Measurements from ENCODE around the gene MYOZ1.
"Not testable (repeated sequence)": the region's sequence is repeated elsewhere in the genome, so short reads cannot be mapped to it uniquely, and the experiment has no call there.

The MYOZ1 gene

GRCh38 chr10:73647875-73648651 lies 6.8 kb upstream of the MYOZ1 start:
- no peak for DNase-seq (ENCODE audit: low read depth in 2 of 3, low spot score in 1 of 3)

- DNase-seq (ENCODE audit: low read depth in 2 of 3, low spot score in 1 of 3) = no peak
Measured at GRCh38 chr10:73647211-73647874, 6.1 kb upstream of the MYOZ1 start.

- no peak for DNase-seq (ENCODE audit: low read depth in 2 of 3, low spot score in 1 of 3)
Measured at GRCh38 chr10:73646598-73647041, 5.3 kb upstream of the MYOZ1 start.

DNA sequence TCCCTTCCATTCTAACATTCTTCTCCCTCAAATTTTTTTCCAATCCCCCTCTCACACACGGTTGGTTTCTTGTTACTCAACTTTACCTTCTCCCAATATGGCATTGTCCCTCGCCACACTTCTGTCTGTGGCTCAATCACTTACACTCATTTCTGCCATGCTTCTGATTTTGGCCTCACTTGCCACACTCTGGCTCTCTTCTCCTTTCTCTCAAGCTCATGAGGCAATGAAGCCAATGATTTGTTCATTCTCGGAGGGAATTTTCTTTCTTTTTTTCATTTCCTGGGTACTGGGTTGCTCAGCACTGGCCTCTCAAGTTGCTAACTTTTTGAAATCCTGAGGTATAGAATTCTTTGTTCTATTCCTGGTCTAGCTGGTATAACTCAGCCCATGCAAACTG lies 4.0 kb upstream of the MYOZ1 start:
- DNase-seq (ENCODE audit: low read depth in 2 of 3, low spot score in 1 of 3) = no peak

DNA sequence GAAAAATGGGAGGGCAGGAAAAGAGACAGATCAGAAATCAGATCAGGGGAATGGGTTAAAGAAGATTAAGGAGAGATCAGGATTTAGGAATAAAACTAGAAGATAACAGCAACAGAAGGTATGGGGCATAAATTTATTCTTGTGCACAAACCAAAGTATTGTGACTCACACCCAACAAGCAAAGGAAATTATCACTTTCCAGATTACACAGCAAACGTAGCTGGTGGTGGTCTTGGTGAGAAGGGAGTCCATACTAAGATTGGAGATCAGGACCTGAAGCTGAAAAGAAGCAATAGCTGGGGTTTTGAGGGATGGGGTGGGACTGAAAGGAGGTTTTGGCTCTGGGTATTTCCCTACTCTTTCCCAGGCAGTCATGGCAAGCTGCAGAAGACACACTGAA lies 3.5 kb upstream of the MYOZ1 start:
- DNase-seq (ENCODE audit: low read depth in 2 of 3, low spot score in 1 of 3) = no peak

DNA sequence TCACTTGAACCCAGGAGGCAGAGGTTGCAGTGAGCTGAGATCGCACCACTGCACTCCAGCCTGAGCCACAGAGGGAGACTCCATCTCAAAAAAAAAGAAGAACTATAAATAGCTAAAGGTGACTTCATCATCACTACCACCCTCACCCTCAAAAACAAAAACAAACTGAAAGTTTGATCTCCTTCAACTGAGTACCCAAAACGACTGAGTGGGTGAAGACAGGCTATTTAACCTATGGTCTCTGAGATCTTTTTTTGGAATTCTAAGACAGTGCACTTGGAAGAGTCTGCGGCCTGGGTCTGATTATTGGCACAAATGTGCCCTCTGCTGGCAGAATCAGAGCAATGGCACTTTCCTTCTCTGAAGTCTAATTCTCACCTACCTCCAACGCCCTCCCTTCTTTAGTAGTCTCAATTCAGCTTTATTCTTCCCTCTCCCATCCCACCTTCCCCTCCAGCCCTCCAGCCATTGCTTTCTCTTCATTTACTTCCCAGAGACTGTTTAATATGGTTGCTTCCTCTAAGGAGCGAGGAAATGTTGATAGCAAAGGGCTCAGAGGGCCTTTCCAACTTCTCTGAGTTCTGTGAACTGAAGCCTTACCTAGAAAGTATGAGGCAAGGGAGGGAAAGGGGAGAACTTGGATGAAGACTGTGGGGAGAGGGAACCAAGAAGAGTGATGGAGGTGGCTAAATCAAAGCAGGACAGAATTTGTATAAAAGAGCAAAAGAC lies 2.9 kb upstream of the MYOZ1 start:
- DNase-seq (ENCODE audit: low read depth in 2 of 3, low spot score in 1 of 3) = peak in 2 of 3 donors; percentile 22 to 43

DNA sequence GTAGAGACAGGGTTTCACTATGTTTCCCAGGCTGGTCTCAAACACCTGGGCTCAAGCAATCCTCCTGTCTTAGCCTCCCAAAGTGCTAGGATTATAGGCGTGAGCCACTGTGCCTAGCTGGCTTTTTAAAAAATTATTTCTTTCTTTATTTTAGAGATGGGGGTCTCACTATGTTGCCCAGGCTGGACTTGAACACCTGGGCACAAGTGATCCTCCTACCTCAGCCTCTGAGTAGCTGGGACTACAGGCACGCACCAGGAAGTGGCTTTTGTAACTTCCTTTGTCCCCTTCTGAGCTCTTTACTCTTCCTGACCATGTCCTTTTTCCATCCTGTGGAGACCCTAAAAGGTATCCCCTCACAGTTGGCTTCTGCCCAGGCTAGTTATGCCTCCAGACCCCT lies 2.1 kb upstream of the MYOZ1 start:
- no peak for DNase-seq (ENCODE audit: low read depth in 2 of 3, low spot score in 1 of 3)

- no peak for DNase-seq (ENCODE audit: low read depth in 2 of 3, low spot score in 1 of 3)
Measured at GRCh38 chr10:73639286-73639685, 2.0 kb downstream of the MYOZ1 start.

DNA sequence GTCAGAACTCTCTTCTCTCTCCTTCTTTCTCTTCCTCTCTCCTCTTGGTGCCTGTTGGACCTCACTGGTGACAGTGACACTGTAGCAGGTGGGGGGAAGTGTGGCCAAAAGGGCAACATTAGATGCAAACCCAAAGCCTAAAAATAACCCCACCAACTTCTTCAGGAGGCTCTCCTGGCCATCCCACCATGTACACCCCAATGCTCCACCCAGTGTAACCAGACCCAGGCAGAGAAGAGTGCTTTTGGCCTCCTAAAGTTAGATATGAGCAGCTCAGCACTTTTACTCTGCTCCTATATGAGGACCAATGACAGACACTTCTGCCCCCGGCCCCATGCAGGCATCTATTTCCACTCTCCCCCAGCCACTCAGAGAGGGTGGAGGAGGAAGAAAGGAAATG lies 5.5 kb downstream of the MYOZ1 start:
- DNase-seq (ENCODE audit: low read depth in 2 of 3, low spot score in 1 of 3) = no peak

GRCh38 chr10:73634421-73634820 lies 6.9 kb downstream of the MYOZ1 start:
- no peak for DNase-seq (ENCODE audit: low read depth in 2 of 3, low spot score in 1 of 3)

- DNase-seq (ENCODE audit: low read depth in 2 of 3, low spot score in 1 of 3) = no peak
Measured at GRCh38 chr10:73629165-73629564, 12.1 kb downstream of the MYOZ1 start.

DNA sequence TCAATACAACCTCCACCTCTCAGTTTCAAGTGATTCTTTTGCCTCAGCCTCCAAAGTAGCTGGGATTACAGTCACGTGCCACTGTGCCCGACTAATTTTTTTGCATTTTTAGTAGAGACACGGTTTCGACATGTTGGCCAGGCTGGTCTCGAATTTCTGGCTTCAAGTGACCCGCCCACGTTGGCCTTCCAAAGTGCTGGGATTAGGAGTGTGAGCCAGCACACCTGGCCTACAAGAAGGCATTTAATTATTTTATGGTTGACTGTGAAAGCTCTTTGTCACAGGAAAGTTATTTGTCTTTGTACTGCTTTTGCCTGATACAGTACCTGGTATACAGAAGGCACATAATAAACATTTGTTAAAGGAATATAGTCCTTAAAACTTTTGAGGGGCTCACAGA lies 12.9 kb downstream of the MYOZ1 start:
- DNase-seq (ENCODE audit: low read depth in 2 of 3, low spot score in 1 of 3) = no peak

- no peak for DNase-seq (ENCODE audit: low read depth in 2 of 3, low spot score in 1 of 3)
Measured at GRCh38 chr10:73627300-73627699, 14.0 kb downstream of the MYOZ1 start.

DNA sequence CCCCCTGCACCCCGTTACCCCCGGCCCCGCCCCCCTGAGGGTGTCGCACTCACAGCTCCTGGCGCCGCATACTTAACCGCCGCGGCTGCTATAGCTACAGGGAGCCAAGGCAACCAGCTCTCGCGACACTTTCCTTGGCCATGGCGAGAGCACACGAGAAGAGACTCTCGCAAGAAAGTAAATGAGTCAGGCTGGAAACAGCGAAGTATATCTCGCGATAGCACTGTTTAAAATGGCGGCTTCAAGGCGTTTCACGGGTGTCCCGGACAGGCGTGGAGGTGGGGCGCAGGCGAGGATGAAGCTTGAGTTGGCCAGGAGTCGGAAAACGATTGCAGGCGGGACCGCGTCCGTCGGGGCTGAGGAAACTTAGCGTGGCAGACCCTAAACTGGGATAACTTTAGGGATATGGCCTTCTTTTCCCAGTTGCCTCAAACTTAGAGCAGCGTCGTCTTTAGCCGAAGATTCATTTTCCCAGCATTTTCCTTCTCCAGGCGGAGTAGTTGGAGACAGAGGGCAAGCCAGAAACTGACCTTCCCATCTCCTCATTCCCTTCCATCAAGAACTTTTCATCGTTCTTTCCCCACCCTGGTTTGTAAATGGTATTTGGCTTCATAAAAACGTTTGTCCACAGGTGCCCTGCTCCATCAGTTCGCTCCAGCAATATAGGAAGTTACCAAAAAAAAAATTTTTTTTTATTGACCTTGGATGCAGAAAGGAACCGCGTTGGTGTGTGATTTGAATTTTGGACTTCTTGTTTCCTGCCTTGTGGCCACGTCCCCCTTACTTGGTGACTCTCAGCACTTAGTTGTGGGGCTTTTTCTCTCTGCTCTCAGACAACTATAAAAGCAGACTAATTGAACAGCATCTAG lies 15.2 kb downstream of the MYOZ1 start:
- peak; percentile 85 to 89 (median 85) for DNase-seq (ENCODE audit: low read depth in 2 of 3, low spot score in 1 of 3)

GRCh38 chr10:73625004-73625883 lies 16.0 kb downstream of the MYOZ1 start:
- DNase-seq (ENCODE audit: low read depth in 2 of 3, low spot score in 1 of 3) = no peak

GRCh38 chr10:73623056-73623455 lies 18.2 kb downstream of the MYOZ1 start:
- DNase-seq (ENCODE audit: low read depth in 2 of 3, low spot score in 1 of 3) = no peak

GRCh38 chr10:73620974-73621373 lies 20.3 kb downstream of the MYOZ1 start:
- not testable (repeated sequence) for DNase-seq (ENCODE audit: low read depth in 2 of 3, low spot score in 1 of 3)

- not testable (repeated sequence) for DNase-seq (ENCODE audit: low read depth in 2 of 3, low spot score in 1 of 3)
Measured at GRCh38 chr10:73617143-73617542, 24.1 kb downstream of the MYOZ1 start.

GRCh38 chr10:73614720-73615119 lies 26.6 kb downstream of the MYOZ1 start:
- DNase-seq (ENCODE audit: low read depth in 2 of 3, low spot score in 1 of 3) = no peak

- no peak for DNase-seq (ENCODE audit: low read depth in 2 of 3, low spot score in 1 of 3)
Measured at GRCh38 chr10:73609116-73609515, 32.2 kb downstream of the MYOZ1 start.
